HG03139 (cell line): ENCODE results near the gene PBX1.
"Not testable (repeated sequence)": the region's sequence is repeated elsewhere in the genome, so short reads cannot be mapped to it uniquely, and the experiment has no call there.

Experiments used
- ATAC-seq: cut with Tn5 transposase; IDR thresholded peaks from one replicate; pipeline ENCODE4 v1.9.1; 2021; ENCODE audit not compliant: unreplicated experiment

PBX1 gene

GRCh38 chr1:164589408-164589807 is 30.4 kb downstream of the PBX1 start:
- no peak for ATAC-seq

GRCh38 chr1:164589961-164590507 is 31.1 kb downstream of the PBX1 start:
- no peak for ATAC-seq

GRCh38 chr1:164590592-164590991 is 31.6 kb downstream of the PBX1 start:
- ATAC-seq, result no peak

GRCh38 chr1:164591858-164592257 is 32.9 kb downstream of the PBX1 start:
- ATAC-seq, result no peak

GRCh38 chr1:164592634-164593033 is 33.6 kb downstream of the PBX1 start:
- no peak for ATAC-seq

GRCh38 chr1:164595212-164595611 is 36.2 kb downstream of the PBX1 start:
- ATAC-seq, result no peak

GRCh38 chr1:164596172-164596571 is 37.2 kb downstream of the PBX1 start:
- no peak for ATAC-seq

GRCh38 chr1:164598719-164599118 is 39.7 kb downstream of the PBX1 start:
- no peak for ATAC-seq

GRCh38 chr1:164599272-164599671 is 40.3 kb downstream of the PBX1 start:
- no peak for ATAC-seq

- ATAC-seq, result no peak
Measured at GRCh38 chr1:164601399-164602100, 42.6 kb downstream of the PBX1 start.

- no peak for ATAC-seq
Measured at GRCh38 chr1:164602101-164602422, 43.1 kb downstream of the PBX1 start.

GRCh38 chr1:164602480-164603093 is 43.6 kb downstream of the PBX1 start:
- ATAC-seq, result no peak

- ATAC-seq, result not testable (repeated sequence)
Measured at GRCh38 chr1:164603805-164604204, 44.8 kb downstream of the PBX1 start.

GRCh38 chr1:164604541-164604940 is 45.6 kb downstream of the PBX1 start:
- ATAC-seq, result no peak

- ATAC-seq, result no peak
Measured at GRCh38 chr1:164605254-164606091, 46.5 kb downstream of the PBX1 start.

GRCh38 chr1:164607351-164607750 is 48.4 kb downstream of the PBX1 start:
- no peak for ATAC-seq

- ATAC-seq, result no peak
Measured at GRCh38 chr1:164608651-164609057, 49.7 kb downstream of the PBX1 start.

- ATAC-seq, result no peak
Measured at GRCh38 chr1:164609089-164609488, 50.1 kb downstream of the PBX1 start.

GRCh38 chr1:164610538-164611222 is 51.7 kb downstream of the PBX1 start:
- no peak for ATAC-seq

GRCh38 chr1:164611754-164612642 is 53.0 kb downstream of the PBX1 start:
- ATAC-seq, result no peak
